Stimulated activated CD8-positive, alpha-beta memory T cell treated with anti-CD3 and anti-CD28 coated beads, Interleukin-15, amount 100 ng/mL, for 24 hours (primary cell): ENCODE measurements around the gene THOC6.
"Not testable (repeated sequence)": the region's sequence is repeated elsewhere in the genome, so short reads cannot be mapped to it uniquely, and the experiment has no call there.

ENCODE experiments used
- DNase-seq: peaks from one replicate; pipeline ENCODE4 v3.0.0-alpha.2; 2020; ENCODE audit warnings: low read depth

Gene THOC6

DNA sequence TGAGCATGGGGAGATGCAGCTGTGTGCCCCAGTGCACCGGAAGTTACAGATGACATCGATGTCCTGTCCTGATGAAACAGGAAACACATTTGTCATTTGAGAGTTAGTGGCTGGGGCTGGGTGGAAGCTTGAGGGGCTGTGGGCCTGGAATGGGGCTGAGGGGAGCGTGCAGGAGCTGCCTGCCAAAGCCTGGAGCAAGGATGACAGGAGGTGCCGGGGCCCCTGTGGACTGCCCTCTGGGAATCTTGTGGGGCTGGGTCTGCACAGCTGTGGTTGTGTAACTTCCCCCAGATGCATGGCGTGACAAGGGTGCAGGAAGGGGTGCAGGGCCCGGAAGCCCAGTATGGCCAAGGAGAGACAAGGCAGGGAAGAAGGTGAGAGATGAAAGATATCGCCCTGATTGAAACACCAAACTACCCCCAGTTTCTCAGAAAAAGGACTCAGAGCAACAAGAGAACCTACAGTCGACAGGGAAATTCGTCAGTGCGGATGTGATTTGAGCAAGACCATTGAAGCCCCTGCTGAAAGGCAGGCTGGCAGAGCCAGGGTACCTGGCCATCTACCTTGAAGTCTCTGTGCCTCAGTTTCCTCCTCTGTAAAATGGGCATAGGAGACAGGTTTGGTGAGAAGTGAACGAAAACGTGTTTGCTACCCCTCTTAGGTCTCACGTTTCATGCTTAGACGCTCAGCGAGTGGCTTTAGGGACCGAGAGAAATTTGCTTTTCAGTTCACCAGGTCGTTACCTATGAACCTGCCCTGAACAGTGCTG lies 31.3 kb downstream of the THOC6 start:
- no peak for DNase-seq

DNA sequence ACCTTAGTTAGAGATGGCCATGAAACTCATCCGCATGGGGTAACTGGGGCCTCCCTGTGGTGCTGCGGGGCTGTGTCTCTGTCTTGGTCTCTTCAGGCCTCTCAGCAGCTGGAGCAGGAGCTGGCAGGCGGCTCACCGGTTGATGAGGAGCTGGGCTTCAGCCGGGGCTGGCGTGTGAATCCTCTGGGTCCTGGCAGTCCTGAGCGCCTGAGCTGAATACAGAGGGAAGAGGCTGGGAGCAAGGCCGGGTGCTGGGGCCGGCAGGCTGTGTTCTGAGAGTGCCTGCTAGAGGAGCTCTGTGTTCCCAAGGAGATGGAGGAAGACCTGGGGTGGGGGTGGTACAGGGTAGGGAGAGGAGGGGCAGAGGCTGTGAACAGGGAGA lies 31.9 kb downstream of the THOC6 start:
- DNase-seq = not testable (repeated sequence)

DNA sequence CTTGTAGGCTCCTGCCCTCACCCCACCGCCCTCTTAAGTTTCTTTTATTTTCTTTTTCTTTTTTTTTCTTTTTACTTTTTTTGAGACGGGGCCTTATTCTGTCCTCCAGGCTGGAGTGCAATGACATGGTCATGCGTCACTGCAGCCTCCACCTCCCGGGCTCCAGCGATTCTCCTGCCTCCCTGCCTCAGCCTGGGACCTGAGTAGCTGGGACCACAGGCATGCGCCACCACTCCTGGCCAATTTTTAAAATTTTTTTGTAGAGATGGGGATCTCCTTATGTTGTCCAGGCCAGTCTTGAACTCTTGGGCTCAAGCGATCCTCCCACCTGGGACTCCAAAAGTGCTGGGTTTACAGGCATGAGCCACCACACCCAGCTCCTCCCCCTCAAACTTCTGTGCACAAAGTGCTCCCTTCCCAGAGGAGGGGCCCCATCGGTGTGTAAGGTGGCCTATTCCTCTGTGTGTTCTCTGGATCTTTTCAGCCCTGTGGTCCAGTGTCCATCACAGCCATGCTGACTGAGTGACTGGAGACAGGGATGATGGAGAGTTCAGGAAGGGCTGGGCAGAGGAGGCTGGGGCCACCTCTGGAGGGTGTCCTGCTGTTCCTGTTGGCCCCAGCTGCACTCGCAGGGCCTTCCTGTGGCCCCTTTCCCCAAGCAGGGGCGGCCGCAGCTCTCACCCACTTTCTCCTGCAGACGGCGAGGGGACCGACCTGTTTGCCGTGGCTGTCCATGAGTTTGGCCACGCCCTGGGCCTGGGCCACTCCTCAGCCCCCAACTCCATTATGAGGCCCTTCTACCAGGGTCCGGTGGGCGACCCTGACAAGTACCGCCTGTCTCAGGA lies 32.7 kb downstream of the THOC6 start:
- DNase-seq = no peak

DNA sequence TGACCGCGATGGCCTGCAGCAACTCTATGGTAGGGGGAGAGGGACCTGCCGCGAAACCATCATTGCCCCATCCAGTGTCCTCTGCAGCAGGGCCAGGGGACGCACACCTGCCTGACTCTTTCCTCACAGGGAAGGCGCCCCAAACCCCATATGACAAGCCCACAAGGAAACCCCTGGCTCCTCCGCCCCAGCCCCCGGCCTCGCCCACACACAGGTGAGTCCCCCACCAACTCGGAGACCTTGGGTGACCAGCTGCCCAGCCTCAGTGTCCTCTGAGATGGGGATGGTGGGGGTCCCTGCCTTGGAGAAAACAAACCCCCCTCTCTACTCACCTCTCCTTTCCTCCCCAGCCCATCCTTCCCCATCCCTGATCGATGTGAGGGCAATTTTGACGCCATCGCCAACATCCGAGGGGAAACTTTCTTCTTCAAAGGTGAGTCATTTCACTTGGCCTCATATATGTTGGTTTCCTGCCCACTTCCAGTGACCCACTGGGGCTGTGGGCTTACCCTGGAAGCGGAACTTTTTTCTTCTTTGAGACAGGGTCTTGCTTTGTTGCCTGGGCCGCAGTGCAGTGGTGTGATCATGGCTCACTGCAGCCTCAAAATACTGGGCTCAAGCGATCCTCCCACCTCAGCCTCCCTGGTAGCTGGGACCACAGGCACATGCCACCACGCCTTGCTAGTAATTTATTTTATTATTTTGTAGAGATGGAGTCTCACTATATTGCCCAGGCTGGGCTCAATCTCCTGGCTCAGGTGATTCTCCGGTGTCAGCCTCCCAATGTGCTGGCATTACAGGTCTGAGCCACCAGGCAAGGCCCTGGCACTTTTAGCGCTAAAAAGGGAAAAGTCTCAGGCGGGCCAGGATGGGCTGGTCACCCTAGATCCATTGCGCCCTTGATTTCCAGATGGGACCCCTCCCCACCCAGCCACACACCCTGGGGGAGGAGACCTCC lies 33.6 kb downstream of the THOC6 start:
- DNase-seq = no peak

DNA sequence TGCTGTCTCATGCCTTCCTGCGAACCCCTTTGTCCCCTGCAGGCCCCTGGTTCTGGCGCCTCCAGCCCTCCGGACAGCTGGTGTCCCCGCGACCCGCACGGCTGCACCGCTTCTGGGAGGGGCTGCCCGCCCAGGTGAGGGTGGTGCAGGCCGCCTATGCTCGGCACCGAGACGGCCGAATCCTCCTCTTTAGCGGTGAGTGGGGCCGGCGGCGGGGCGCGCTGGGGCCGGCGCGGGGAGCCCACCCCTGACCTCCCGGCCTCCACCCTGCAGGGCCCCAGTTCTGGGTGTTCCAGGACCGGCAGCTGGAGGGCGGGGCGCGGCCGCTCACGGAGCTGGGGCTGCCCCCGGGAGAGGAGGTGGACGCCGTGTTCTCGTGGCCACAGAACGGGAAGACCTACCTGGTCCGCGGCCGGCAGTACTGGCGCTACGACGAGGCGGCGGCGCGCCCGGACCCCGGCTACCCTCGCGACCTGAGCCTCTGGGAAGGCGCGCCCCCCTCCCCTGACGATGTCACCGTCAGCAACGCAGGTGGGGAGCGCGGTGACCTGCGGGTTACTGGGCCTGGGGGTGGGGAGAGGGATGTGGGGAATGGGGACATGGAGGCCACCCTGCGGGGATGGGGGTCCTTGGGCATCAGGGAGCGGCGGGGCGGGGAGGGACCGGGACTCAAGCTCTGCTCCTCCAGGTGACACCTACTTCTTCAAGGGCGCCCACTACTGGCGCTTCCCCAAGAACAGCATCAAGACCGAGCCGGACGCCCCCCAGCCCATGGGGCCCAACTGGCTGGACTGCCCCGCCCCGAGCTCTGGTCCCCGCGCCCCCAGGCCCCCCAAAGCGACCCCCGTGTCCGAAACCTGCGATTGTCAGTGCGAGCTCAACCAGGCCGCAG lies 34.5 kb downstream of the THOC6 start:
- no peak for DNase-seq

DNA sequence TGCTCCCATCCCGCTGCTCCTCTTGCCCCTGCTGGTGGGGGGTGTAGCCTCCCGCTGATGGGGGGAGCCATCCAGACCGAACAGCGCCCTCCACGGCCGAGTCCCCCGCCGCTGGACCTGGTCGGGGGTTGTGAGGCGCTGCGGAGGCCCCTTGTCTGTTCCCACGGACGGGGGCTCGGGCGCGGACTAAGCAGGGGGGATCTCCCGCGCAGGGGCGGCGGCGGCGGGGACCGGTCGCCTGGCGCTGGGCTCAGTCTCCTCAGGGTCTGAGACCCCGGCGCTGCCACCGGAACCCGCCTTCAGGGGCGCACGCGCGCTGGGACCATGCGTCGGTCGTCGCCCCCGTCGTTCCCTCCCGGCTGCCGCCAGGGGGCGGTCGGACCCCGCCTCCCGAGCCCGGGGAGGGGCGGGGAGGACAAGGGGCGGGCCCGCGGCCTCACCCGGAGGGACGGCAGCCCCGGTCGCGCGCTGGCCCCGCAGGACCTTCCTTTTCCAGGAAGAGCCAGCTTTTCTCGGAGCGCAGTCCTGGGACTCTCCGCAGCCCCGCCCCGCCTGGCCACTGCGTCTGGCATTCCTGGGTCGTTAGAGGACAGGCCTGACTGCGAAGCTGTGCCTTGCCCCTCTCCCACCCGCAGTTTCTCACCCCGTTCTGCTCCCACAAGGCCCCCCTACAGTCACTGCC lies 35.3 kb downstream of the THOC6 start:
- peak; percentile 81 for DNase-seq

DNA sequence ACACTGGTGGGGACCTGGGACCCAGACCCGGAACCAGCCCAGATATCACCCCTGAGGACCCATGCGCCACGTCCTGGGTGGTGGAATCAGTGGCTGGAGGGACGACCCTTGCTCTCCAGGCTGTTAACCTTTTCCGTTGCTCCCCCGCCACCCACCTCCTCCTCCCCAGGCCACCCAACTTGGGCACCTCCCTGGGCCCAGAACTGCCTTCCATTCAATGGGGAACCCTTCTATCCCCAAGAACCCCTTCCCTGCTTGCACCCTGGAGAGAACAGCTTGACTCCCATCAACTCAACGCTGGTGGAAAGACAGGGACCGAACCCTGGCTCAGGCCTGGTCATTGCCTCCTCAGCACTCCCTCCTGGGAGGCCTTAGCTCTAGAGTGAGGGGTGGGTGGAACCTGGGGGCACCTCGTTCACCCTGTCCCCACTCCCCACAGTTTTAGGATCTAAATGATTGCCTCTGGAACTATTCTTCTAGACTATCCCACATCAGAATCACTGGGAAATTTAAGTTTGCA lies 35.9 kb downstream of the THOC6 start:
- no peak for DNase-seq

DNA sequence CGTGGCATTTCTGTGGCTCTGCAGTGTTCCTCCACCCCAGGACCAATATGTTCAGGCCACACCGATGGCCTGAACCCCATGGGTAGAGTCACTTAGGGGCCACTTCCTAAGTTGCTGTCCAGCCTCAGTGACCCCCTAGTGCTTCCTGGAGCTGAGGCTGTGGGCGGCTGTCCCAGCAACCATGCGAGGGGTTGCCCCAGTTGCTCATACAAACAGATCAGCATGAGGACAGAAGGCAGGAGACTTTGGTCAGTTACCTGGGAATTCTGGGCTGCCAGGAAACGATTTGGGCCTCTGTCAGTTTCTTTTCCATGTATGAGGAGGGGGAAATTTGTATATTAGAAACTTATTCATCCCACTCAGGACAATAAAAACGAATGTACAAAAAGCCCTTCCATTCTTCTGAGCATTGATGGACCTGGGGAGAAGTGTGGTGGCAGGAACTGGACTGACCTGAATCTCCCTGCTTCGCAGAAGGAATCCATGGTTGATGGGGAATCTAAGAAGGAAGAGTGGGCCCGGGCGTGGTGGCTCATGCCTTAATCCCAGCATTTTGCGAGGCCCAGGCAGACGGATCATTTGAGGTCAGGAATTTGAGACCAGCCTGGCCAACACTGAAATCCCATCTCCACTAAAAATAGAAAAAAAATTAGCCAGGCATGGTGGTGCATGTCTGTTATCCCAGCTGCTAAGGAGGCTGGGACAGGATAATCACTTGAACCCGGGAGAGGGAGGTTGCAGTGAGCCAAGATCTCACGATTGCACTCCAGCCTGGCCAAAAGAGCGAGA lies 36.7 kb downstream of the THOC6 start:
- DNase-seq = no peak

DNA sequence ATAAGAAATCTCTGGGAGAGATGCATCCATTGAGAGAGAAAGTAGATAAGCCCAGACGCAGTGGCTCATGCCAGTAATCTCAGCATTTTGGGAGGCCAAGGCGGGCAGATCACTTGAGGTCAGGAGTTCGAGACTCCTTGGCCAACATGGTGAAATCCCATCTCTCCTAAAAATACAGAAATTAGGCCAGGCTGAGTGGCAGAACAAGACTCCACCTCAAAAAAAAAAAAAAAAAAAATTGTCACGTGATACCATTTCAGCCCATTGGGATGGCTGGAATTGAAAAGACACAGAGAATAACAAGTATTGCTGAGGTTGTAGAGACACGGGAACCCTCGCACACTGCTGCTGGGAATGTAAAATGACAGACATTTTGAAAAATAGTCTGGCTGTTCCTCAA lies 38.7 kb downstream of the THOC6 start:
- no peak for DNase-seq

DNA sequence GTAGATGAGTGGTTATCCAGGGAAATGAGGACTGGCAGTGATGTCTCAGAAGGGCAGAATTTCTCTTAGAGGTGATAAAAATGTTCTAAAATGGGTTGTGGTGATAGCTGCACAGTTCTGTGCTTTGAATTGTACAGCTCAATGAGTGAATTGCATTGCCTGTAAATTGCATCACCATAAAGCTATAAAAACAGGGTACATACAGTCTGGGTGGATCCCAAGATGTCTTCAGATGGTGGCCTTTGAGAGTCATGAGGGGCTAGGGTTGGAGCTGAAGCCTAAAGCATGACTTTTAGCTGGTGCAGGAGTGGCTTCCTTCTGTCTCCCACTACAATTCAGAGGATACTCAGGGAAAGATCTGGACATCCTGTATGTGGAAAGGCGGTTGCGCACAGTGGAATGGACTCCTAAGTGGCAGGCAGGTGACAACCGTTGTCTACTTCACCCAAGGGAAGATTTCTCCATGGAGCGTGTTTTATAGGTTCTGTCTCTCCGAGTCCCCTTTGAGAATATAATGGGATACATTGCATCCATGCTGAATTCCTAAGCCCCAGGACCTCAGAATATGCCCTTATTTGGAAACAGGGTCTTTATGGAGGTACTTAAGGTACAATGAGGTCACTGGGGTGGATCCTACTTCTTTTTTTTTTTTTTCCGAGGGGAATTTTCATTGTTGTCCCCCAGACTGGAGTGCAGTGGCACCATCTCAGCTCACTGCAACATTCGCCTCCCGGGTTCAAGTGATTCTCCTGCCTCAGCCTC lies 40.0 kb downstream of the THOC6 start:
- no peak for DNase-seq

DNA sequence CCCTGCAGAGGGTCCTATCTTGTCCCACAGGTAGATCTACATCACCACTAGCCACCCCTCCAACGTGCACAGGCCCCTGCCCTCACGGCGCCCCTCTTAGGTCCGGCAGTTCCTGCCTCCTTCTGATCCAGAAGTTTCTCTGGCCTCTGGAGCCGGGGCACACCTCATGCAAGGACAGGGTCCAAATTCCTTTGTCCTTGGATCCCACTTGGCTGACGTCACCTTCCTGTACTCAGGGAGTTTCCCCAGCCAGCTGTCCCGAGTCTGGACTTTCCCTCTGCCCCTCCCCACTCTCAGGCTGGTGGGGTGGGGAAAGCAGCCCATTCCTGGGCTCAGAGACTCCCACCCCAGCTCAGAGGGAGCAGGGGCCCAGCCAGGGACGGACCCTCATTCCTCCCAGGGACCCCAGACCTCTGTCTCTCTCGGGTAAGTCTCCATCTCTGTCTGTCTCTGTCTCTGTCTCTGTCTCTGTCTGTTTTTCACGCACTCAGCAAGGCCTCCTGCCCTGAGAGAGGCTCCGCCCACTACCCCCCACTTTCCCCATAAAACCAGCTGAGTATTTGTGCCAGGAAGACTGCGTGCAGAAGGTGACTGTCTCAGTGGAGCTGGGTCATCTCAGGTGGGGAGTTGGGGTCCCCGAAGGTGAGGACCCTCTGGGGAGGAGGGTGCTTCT lies 41.4 kb downstream of the THOC6 start, which contains the start of gene IL32:
Gene IL32, plus strand, starts transcription at position 572 of the 673 bp plus-strand sequence. CDS start 172 bp downstream, outside the sequence.
- DNase-seq = no peak

DNA sequence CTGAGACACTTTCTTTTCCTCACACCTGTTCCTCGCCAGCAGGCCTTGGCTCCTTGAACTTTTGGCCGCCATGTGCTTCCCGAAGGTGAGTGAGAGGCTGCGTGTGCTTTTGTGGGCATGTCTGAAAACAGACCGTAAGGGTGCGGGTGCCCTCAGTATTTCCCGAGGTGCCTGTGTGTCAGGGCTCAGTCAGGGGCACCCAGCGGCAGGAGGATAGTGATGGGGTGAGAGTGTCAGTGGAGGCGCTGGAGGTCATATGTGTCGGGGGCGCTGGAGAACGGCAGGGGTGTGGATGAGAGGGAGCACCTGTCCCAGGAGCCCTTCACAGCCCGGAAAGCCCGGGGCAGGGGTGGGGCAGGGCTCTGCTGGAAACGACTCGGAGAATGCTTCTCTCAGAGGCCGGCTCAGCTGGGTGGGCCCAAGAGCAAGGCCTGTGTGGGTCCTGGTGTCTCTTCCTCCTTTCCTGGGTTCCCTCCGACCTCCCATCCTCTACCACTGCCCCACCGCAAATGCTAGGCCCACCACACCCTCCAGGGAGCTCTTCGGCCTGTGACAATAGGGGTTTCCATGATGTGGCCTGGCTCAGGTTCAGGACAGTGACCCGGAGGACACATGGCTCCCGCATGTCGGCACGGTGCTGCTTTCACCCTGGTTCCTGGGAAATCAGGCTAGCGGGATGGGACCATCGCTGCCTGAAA lies 42.1 kb downstream of the THOC6 start:
- no peak for DNase-seq

DNA sequence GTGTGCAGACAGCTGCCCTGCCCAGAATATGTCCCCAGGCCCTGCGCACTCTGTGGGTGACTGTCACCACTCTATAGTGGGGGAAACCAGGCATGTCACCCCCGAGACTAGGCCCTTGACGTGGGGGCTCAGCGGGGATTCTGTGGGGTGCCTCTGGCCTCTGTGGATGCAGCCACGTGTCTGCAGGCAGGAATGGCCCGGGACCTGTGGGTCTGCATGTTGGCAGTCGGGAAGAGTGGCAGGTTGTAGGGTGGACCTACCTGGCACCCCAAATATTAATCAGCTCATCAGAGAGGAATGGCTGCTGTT lies 42.6 kb downstream of the THOC6 start:
- DNase-seq = no peak

DNA sequence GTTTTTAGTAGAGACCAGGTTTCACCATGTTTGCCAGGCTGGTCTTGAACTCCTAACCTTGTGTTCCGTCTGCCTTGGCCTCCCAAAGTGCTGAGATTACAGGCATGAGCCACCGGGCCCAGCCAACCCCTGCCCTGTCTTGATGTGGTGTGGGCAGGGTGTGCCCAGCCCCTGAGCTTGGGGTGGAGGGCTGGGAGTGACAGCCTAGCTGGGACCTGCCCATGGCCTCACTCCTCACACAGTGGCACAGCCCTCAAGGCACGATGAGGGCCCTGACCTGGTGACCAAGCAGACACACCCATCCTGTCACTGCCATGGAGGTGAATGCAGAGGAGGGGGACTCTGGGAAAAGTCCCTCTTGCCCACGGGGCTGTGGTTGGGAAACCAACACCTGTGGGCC lies 44.7 kb downstream of the THOC6 start:
- DNase-seq = no peak

DNA sequence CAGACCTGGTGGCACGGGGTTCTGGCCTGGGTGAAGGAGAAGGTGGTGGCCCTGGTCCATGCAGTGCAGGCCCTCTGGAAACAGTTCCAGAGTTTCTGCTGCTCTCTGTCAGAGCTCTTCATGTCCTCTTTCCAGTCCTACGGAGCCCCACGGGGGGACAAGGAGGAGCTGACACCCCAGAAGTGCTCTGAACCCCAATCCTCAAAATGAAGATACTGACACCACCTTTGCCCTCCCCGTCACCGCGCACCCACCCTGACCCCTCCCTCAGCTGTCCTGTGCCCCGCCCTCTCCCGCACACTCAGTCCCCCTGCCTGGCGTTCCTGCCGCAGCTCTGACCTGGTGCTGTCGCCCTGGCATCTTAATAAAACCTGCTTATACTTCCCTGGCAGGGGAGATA lies 45.3 kb downstream of the THOC6 start:
- DNase-seq = not testable (repeated sequence)

DNA sequence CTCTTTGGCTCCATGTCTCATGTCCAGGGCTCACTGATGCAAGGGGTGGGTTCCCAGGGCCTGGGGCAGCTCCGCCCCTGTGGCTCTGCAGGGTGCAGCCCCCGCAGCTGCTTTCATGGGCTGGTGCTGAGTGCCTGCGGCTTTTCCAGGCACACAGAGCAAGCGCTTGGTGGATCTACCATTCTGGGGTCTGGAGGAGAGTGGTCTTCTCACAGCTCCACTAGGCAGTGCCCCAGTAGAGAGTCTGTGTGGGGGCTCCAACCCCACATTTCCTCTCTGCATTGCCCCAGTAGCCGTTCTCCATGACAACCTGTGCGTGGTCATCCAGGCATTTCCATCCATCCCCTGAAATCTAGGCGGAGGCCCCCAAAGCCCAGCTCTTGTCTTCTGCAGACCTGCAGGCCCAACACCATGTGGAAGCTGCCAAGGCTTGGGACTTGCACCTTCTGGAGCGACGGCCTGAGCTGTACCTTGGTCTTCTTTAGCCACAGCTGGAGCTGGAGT lies 46.8 kb downstream of the THOC6 start:
- no peak for DNase-seq

DNA sequence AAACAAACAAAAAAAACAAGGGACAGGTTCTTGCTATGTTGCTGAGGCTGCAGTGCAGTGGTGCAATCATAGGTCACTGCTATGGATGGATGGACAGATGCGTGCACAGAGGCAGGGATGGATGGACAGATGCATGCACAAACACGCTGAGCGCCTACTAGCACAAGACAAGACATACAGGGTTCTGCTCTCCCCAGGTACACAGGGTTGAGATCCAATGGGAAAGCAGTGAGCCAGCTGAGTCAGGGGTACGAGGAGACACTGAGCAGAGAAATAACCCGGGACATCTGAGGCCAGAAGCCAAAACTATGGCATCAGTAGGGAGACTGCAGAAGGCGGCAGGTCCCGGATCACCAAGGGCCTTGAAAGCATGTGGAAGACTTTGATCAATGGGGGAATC lies 47.8 kb downstream of the THOC6 start:
- DNase-seq = no peak
